ENCODE measurements around the gene IRX3. TPM values are rescaled to one million over a fixed set of nuclear protein-coding genes. Genes with fewer than 3 reads are reported as not detected.

Gene IRX3
- 8.7 and 10.0 TPM in 2 replicates for total RNA-seq (2014; rRNA removed; shearing (Covaris generic))

DNA sequence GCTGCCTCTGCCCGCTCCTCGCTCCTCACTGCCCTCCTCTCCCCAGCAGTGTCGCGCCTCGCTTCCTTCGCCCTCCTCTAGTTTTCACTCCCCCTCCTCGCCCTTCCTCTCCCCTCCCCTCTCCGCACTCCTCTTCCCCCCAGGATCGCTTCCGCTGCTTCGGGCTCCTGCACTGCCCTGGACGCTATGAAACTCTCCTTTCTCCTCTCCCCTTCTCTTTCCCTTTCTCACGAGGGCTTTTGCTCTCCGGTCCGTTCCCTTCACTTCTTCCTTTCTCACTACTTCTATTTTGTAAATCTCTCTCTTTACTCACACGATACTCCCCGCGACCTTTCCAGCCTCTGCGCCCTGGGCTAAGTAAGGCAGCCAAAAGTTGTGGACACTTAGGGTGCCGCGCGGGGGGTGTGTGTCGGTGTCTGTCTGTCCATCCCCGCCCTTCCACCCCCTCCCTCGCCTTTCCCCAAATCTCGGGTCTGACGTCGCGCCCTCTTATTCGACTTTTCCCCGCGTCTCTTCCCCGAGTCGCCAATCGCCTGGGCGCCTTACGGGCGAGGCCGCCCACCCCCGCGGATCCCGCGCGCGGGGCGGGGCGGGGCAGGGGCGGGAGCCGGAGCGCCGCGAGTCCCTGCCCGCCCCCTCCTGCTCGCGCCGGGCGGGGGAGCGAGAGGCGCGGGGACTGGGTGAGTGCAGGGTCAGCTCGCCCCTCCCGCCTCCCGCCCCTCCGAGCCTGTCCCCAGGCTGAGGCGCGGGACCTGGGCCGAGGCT, at the start of gene IRX3:
IRX3 (minus strand) TSS at position 422 of the 765 bp plus-strand sequence. CDS start 737 bp downstream, outside the sequence.

